HG03439 (cell line): ENCODE results near the gene FAAP100.
"Not testable (repeated sequence)": the region's sequence is repeated elsewhere in the genome, so short reads cannot be mapped to it uniquely, and the experiment has no call there.

Source experiments
- ATAC-seq: cut with Tn5 transposase; IDR thresholded peaks from one replicate; pipeline ENCODE4 v1.9.1; 2021; ENCODE audit warnings: mild to moderate bottlenecking, moderate library complexity; ENCODE audit not compliant: unreplicated experiment

Gene FAAP100

DNA sequence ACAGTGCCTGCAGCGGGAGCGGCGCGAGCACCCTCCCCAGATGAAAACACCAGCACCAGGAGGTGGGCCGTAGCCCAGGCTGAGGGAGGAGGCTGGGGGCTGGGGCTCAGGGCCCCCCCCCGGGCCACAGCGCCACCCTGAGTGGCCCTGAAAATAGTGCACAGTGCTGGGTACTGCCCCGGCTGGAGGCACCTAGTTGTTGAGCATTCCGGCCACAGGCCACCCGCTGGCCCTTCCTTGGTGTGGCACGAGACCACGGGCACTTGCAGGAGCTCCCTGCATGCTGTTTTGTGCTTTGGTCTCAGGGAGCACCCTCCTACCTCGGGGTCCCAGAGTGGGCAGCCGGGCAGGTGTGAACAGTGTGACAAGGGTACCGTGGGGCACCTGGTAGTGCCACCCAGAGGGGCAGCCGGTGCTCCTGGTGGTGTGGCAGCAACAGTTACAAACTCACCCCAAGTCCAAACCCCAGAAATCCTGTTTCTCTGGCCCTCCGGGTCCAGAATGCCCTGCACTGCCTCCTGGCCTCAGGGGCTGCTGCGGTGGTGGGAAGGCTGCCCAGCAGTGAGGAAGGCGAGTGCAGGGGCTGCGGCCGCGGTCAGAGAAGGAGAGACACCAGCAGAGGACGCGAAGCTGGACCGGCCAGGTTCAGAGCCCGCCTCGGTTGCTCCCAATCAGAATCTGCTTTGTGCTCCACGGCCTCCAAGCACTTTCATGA is 12.0 kb downstream of the FAAP100 start:
- no peak for ATAC-seq

DNA sequence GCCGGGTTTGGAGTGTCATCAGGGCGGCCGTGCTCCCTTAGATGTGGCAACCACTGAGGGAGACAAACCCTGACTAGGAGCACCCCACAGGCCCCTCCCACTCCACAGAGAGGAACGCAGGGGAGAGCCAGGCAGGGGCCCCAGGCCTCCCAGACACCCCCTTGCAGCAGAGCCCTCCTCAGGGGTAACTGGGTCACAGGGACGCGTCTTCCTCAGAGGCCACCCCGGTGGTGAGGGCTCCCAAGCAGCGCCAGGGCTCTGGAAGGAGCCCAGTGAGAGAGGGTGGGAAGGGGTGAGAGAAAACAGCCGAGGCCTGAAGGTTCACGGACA is 12.6 kb downstream of the FAAP100 start:
- no peak for ATAC-seq

DNA sequence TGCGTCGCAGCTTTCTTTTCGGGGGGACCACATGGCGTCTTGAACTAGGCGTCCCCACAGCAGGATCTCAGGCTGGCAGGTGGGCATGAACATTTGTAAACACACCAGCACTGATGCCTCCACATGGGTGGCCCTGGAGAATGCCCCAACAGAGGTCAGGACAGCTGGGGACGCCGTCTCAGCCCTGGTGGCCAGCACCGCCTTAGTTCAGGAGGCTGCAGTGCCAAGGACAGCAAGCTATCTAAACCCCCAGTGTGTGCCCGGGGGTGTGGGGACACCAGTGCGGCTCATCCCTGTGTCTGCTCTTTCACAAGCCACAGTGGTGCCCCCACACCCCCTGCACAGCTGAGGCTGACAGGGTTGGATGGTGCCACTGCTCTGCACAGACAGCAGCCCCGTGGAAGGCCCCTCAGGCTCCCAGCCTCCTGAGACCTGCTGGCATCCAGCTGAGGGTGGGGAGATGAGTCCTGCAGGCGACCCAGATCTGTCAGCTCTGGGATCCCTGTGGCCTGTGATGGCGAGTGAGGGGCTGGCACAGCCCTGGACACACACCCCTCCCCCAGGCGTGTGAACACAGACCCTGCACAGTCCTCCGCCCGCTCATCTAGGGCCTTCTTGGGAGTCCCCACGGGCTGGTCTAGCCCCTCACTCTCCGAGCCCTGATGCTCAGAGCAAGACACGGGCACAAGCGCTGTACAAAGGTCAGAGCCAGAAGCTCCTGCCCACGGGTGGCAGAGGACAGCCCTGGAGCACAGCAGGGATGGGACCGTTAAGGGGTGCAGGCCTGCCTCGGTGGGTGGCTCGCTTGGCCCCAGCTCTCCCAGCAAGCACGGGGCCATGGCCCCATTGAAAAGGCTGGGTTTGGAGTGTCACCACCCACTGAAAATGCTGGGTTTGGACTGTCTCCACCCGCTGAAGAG is 13.2 kb downstream of the FAAP100 start:
- ATAC-seq: no peak

DNA sequence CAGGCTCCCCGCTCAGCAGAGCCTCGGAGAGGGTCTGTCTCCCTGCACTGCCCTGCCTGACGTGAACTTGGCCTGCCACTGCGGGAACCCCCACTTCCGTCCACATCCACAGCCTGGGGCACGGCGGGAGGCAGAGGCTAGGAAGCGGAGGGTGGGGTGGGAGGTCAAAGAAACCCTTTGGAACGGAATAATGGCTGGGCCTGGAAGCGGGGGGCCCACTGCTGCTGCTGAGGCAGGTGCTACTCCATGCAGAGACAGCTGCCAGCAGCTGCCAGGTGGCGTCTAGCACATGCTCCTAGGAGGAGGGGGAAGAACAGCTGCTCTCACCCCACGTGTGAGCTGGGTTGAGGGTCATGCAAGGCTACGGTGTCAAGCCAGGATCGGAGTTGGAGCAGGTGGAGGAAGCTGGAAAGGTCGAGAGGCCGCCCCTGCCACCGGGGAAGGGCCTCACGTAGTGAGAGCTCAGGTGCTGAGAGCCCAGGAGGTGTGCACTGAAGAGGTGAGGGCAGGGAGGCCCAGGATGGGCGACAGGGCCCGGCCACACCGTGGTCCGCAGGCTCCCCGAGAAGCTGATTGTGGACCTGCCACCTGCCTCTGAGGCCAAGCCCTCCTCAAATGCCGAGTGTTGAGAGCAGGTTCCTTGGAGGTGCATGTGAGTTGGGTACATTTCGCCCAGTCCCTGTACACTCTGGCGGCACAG is 14.1 kb downstream of the FAAP100 start:
- no peak for ATAC-seq

DNA sequence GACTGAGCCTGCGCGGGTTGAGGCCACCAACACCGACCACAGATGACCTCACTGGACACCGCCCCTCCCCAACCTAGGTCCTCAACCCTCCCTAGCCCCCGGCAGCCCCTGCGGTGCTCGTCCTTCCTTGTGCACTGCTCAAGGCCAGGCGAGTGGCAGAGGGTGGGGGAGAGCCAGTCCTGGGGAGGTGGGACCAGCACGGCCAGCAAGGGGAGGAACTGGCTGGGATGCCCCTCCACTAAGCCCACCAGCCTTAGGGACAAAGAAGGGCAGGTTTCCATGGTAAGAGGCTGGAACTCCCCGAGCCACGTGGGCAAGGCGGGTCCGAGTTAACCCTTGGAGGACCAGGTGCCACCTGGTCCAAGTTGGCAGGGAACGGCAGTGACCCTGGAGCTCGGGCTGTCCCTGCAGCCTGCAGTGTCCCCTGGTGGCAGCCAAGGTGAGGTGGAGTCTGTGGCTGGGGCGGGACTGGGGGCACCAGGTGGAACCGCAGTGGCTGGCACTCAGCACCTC is 14.8 kb downstream of the FAAP100 start:
- no peak for ATAC-seq

DNA sequence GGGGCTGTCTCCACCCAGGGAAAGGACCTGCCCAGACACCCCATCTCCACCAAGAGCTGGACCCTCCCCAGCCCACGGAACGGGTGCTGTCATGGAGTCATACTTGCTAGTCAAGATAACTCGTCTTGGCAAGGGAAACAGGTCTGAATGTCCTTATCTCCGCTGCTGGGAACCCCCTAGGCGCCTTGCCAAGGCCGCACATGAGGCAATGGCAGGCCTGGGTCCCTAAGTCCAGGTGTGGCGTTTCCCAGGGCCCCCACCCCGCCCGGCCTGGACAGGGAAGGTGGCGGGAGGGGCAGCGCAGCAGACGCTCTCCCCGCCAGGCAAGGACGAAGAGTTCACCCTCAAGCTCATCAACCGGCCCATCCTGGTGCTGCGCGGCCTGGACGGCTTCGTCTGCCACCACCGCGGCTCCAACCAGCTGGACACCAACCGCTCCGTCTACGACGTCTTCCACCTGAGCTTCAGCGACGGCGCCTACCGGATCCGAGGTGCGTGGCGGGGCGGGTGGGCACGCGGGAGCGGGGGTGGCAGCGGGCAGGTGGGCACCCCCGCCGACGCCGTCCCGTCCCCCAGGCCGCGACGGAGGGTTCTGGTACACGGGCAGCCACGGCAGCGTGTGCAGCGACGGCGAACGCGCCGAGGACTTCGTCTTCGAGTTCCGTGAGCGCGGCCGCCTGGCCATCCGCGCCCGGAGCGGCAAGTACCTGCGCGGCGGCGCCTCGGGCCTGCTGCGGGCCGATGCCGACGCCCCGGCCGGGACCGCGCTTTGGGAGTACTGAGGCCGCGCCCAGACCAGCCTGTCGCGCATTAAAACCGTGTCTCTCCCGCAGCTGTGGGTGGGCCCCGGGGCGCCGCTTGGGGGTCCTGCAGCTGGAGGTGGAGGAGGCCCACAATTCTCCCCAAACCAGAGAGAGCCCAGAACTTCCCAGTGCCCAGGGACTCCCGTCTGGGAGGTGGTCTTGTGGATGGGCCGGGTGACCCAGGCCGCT is 15.6 kb downstream of the FAAP100 start:
- no peak for ATAC-seq

DNA sequence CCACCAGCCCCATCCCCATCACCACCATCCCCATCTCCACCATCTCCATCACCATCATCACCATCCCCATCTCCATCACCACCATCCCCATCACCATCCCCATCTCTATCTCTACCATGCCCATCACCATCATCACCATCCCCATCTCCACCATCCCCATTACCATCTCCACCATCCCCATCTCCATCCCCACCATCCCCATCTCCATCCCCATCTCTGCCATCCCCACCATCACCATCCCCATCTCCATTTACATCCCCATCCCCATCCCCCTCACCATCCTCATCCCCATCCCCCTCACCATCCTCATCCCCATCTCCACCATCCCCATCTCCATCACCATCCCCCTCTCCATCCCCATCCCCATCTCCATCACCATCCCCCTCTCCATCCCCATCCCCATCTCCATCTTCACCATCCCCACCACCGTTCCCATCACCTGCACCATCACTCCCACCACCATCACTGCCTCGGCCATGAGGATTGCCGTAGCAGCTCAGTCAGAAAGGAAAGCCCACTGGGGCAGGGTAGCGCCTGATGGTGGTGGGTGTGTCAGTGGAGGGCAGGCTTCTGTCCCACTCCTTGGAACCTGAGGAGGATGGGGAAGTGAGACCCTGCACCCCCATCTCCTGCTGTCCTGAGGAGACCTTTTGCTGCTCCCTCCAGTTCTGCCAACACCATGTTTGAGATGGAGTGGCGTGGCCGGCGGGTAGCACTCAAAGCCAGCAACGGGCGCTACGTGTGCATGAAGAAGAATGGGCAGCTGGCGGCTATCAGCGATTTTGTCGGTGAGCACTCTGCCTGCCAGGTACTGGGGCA is 16.5 kb downstream of the FAAP100 start:
- ATAC-seq: no peak

DNA sequence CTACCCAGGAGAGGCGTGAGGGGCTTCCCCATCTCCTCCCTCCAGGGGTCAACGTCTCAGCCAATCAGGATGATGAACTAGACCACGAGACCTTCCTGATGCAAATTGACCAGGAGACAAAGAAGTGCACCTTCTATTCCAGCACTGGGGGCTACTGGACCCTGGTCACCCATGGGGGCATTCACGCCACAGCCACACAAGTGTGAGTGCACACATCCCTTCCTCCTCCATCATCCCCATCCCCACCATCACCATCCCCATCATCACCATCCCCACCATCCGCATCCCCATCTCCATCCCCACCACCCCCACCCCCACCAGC is 17.2 kb downstream of the FAAP100 start:
- ATAC-seq: no peak

DNA sequence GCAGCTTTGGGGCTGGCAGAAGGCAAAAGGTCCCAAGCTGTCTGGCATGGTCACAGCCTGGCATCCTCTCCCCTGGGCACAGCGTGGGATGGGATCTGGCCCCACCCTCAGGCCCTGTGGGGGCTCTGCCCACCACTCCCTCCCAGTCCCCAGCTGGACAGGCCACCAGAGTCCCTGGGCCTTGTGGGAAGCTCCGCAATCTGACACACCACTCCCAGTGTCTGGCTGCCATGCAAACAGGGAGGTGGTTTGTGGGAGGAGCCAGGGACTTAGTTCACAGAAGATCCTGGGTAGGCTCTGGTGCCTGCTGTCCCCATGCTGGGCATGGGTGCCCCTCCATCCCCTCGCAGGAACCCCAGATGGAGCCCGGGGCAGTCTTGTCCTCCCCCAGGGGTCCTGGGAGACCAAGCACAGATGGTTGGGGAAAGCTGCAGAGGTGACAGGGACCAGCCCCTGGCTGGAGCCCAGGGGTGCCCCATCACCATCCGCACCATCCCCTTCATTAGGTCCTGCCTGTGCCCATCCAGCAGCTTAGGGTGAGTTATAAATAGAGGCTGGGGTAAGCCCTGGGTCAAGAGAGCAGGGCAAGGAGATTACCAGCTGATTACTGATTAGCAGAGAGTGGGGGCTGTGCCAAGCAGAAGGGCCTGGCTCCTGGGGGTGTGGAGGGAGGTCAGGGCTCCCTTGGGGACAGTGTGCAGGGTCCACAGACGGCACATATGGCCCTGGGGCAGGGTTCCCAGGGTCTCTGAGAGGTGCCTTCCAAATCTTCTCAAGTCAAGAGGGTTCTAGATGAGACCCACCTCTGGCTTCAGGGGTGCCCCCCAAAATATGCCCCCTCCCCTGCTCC is 17.8 kb downstream of the FAAP100 start:
- no peak for ATAC-seq

DNA sequence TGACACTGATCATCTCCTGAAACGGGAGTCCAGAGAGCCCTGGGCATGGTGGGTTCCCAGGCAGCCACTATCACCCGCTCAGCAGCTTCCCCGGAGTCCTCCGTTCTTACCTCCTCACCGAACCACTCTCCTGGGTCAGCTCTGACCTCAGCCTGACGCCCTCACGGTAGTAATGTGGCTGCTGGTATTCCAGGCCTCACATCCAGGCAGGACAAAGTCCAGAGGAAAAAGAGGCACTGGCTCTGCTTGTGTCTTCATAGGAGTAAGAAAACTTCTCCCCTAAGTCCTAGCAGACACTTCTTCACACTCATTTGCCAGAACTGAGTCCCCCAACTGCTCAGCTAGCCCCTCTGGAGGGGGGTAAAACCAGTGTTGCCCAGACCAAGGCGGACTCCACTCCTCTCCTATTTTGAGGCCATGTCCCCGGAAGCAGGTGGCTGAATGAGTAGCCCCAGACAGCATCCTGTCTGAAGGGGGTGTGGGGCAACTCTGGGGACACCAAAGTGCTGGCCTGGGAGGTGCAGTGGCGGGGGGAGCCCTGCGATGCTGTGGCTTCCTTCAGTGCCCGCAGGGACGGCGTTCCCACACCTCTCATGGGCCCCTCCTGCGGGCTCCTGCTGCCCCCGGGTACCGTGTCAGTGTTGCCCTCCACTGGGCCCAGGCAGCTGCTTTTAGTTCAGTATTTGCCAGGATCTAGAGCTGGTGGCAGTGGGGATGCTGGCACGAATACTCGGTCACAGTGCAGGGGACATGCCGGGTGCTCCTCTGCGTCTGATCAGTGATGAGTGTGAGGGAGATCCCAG is 18.6 kb downstream of the FAAP100 start:
- ATAC-seq: no peak

DNA sequence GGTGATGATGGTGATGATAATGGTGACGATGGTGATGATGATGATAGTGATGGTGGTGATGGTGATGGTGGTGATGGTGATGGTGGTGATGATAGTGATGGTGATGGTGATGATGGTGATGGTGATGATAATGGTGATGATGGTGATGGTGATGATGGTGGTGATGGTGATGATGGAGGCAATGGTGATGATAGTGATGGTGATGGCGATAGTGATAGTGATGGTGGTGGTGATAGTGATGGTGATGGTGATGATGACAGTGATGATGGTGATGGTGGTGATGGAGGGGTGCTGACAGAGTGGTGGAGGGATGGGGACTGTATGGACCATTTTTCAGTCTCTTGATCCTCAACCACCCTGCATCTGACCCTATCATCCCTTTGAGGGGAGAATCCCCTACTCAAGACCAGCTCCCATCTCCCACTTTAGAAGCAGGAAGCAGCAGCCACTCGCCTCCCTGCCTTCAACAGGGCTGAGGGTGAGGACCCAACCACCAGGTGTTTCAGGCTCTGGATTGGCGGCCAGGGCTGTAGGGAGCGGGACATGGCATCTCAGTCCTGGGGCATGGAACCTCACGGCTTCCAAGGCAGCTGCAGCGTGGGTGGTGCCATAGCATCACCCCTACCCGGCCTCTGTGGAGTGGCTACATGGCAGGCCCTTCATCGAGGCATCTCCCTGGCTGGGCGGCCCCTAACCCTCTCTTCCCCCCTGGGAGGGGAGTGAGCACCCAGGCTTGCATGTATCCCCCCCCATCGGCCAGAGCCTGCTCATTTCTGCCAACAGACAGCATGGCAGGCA is 19.5 kb downstream of the FAAP100 start:
- ATAC-seq: no peak

DNA sequence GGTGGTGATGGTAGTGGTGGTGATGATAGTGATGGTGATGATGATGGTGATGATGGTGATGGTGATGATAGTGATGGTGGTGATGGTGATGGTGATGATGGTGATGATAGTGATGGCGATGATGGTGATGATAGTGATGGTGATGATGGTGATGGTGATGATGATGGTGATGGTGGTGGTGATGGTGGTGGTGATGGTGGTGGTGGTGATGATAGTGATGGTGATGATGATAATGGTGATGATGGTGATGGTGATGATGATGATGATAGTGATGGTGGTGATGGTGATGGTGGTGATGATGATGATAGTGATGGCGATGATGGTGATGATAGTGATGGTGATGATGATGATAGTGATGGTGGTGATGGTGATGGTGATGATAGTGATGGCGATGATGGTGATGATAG is 20.2 kb downstream of the FAAP100 start:
- ATAC-seq: not testable (repeated sequence)

DNA sequence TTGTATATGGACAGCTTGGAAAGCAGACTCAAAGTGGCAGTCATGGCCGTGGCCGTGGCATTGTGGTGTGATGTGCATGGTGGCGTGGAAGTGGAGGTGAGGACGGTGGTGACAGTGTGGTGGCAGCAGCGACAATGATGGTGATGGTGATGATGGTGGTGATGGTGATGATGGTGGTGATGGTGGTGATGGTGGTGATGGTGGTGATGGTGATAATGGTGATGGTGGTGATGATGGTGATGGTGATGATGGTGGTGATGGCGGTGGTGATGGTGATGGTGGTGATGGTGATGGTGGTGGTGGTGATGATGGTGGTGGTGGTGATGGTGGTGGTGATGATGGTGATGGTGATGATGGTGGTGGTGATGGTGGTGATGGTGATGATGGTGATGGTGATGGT is 21.1 kb downstream of the FAAP100 start:
- not testable (repeated sequence) for ATAC-seq

DNA sequence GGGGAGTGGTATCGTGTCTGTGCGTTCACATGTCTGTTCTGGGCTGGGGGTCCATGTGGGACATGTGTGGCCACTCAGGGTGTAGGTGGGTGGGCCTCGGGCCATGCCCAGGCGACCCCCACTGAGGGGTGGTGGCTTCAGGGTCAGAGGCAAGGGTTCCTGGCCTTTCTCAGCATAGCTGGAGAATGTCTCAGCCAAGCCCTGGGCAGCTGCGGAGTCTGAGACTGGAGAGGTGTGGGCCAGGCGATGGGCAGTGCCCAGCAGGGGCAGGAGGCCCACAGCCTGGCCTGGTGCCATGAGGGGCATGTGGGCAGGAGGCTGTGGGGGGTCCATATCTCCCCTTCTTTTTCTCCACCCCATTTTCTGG is 22.7 kb downstream of the FAAP100 start:
- ATAC-seq: no peak

DNA sequence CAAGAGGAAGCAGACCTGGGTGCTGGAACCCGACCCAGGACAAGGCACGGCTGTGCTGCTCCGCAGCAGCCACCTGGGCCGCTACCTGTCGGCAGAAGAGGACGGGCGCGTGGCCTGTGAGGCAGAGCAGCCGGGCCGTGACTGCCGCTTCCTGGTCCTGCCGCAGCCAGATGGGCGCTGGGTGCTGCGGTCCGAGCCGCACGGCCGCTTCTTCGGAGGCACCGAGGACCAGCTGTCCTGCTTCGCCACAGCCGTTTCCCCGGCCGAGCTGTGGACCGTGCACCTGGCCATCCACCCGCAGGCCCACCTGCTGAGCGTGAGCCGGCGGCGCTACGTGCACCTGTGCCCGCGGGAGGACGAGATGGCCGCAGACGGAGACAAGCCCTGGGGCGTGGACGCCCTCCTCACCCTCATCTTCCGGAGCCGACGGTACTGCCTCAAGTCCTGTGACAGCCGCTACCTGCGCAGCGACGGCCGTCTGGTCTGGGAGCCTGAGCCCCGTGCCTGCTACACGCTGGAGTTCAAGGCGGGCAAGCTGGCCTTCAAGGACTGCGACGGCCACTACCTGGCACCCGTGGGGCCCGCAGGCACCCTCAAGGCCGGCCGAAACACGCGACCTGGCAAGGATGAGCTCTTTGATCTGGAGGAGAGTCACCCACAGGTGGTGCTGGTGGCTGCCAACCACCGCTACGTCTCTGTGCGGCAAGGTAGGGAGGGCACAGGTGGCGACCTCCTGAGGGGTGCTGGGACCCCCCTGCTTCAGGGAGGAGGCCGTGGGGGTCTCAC is 23.3 kb downstream of the FAAP100 start:
- no peak for ATAC-seq

DNA sequence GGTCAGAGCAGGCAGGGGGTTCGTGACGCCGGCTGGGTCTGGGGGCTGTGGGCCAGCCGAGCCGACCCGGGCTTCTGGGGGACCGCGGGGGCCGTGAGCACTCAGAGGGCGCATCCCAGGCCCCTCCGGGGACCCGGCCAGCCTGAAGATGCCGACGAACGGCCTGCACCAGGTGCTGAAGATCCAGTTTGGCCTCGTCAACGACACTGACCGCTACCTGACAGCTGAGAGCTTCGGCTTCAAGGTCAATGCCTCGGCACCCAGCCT is 23.8 kb downstream of the FAAP100 start:
- no peak for ATAC-seq
